8988T (cell line): ENCODE data around the gene PRRC2C.

ENCODE experiments used
- DNase-seq: peaks from one replicate; pipeline ENCODE4 v3.0.0; 2011

The PRRC2C gene

DNA sequence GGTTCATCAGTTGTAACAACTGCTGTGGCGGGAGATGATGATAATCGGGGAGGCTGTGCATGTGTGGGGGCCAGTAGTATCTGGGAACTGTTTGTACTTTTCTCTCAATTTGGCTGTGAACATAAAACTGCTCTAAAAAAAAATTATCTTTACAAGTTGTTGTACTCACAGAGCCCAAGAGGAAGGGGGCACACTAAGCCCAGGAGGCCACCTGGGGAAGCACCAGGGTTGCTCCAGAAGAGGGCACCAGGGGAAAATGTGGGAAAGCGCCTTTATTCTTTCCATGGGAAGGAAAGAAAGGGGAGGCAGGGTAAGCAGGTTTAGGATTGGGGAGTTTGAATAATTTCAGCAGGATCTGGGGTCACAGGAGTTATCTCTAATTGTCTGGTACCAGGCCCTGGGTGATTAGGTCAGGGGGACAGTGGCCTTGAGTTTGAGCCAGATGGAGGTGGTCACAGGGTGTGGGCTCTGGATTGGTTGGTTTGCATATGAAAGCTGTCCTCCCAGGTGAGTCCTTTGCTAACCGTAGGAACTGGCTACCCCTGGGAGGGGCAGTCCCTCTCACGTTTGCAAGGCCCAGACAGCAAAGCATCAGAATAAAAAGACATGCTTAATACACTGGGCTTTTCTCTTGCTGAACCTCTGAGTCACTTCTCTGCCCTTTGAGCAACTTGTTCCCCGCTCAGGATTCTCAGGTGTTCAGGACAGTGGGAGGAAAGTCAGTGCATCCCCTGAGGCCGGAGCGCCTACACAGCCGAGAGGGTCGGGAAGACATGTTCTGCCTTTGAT lies 155.9 kb downstream of the PRRC2C start:
- DNase-seq: no peak

DNA sequence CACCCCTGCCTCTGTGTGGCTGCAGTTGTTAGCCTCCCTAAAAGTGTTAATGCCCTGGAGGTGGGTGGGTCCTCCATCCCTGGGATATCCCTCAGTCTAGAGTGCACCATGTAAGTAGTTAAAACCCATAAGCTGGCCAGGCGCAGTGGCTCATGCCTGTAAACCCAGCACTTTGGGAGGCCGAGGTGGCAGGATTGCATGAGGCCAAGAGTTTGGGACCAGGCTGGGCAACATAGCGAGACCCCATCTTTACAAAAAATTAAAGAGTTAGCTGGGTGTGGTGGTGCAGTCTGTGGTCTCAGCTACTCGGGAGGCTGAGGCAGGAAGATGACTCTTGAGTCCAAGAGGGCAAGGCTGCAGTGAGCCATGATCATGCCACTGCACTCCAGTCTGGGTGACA lies 156.9 kb downstream of the PRRC2C start:
- no peak for DNase-seq
